Measurements from ENCODE around the gene CACNA2D3. TPM values are rescaled to one million over a fixed set of nuclear protein-coding genes. Genes with fewer than 3 reads are reported as not detected.

CACNA2D3 gene
- total RNA-seq, 1 donor from 2014 or later, result 0.17 TPM

DNA sequence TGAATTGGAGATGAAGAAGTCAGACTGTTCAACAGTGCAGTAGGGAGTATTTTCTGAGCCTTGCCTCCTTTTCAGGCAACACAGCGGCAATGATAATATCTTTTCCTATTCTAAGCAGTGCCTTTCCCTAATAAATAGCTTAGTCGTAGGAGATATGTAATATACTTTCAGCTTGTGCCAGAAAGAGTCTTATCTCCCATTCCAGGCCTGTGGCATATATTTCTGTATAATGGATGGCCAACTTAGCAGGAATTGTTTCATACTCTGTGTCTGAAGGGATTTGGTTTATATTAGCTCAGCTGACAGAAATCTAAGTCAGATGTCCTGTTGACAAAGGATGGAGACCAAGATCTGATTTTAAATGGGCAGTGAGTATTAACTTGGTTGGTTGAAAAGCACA, 397.1 kb downstream of the CACNA2D3 start:
- TF ChIP-seq, protein P1, sequence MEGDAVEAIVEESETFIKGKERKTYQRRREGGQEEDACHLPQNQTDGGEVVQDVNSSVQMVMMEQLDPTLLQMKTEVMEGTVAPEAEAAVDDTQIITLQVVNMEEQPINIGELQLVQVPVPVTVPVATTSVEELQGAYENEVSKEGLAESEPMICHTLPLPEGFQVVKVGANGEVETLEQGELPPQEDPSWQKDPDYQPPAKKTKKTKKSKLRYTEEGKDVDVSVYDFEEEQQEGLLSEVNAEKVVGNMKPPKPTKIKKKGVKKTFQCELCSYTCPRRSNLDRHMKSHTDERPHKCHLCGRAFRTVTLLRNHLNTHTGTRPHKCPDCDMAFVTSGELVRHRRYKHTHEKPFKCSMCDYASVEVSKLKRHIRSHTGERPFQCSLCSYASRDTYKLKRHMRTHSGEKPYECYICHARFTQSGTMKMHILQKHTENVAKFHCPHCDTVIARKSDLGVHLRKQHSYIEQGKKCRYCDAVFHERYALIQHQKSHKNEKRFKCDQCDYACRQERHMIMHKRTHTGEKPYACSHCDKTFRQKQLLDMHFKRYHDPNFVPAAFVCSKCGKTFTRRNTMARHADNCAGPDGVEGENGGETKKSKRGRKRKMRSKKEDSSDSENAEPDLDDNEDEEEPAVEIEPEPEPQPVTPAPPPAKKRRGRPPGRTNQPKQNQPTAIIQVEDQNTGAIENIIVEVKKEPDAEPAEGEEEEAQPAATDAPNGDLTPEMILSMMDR (IDR thresholded peaks at IDR 0.05; ENCODE audit: insufficient read depth, low read length, poor library complexity, severe bottlenecking), result no peak
- Histone ChIP-seq H3K27me3 (ENCODE audit: control insufficient read depth, insufficient read depth, low read length) (no peaks in the 10 kb centered on the region), H3K4me3 (ENCODE audit: low read depth, low read length) (no peak overlapping the region), H3K36me3 (ENCODE audit: control insufficient read depth, insufficient read depth, low read length) (no peaks in the 10 kb centered on the region)
- DNase-seq (ENCODE audit: low read depth), result no peak

DNA sequence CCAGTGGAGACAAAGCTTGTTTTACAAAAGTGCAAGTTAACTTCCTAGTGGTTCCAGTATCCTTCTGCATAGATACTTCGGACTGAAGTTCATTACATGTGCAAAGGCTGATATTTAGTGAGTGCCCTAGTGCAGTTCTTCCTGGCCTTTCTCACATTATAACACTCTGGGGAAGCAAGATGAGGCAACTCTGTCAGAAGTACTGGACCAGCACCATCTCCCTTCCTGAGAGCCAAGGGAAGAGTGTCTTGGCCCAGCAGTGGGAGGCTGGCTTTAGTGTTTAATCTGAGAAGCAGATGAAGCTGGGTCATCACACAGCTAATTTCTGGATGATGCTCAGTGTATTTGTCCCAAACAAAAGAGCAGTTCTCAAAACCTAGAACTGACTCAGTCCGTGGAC, 397.7 kb downstream of the CACNA2D3 start:
- Histone ChIP-seq H3K27me3 (ENCODE audit: control insufficient read depth, insufficient read depth, low read length) (no peaks in the 10 kb centered on the region), H3K4me3 (ENCODE audit: low read depth, low read length) (no peak overlapping the region), H3K36me3 (ENCODE audit: control insufficient read depth, insufficient read depth, low read length) (no peaks in the 10 kb centered on the region)
- no peak for DNase-seq (ENCODE audit: low read depth)
- TF ChIP-seq, protein P1 (IDR thresholded peaks at IDR 0.05; ENCODE audit: insufficient read depth, low read length, poor library complexity, severe bottlenecking), result no peak

DNA sequence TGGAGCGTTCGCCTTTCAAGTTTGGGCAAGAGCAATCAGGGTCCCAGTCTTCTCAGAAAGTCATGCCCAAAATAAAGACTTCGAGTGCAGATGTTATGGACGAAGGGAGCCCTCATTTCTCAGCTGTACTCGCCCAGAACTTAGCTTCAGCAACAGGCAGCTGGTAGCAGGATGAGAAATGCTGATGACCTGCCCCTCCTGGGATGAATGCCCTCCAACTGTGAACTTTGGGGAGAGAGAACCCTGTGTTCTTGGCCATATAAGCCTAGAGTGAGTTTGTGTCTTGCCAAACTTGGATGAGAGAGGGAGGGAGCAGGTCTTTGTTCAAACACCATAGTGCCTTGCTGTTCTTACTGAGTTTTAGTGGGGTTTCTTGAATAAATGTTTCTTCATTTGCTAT, 405.2 kb downstream of the CACNA2D3 start:
- H3K4me3 ChIP-seq (ENCODE audit: low read depth, low read length), result no peak overlapping the region

DNA sequence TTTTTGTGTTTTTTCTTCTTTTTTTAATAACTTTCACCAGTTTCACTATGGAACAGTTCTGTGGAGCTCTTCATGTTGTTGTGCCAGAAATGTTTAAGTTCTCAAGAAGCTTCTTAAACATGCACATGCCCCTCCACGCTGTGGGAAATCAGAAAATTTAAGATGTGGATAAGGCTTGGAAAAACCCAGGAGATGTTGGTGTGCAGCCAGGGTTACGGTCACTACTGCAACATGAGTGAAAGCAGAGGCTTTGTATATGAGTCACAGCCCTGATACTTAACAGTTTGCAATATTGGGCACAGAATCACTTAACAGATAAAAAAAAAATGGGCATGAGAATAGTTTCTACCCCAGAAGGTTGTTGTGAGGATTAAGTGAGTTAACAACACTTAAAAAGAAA, 405.6 kb downstream of the CACNA2D3 start:
- no peaks in the 10 kb centered on the region for H3K36me3 ChIP-seq (ENCODE audit: control insufficient read depth, insufficient read depth, low read length)
- H3K27me3 ChIP-seq (ENCODE audit: control insufficient read depth, insufficient read depth, low read length), result no peaks in the 10 kb centered on the region
- H3K4me3 ChIP-seq (ENCODE audit: low read depth, low read length), result no peak overlapping the region
- TF ChIP-seq, protein P1 (IDR thresholded peaks at IDR 0.05; ENCODE audit: insufficient read depth, low read length, poor library complexity, severe bottlenecking), result no peak
- no peak for DNase-seq (ENCODE audit: low read depth)

More for the DNA sequence above, 405.2 kb downstream of the CACNA2D3 start:
- DNase-seq (ENCODE audit: low read depth), result no peak
- TF ChIP-seq, protein P1 (IDR thresholded peaks at IDR 0.05; ENCODE audit: insufficient read depth, low read length, poor library complexity, severe bottlenecking), result no peak
- no peaks in the 10 kb centered on the region for H3K27me3 ChIP-seq (ENCODE audit: control insufficient read depth, insufficient read depth, low read length)
- H3K36me3 ChIP-seq (ENCODE audit: control insufficient read depth, insufficient read depth, low read length), result no peaks in the 10 kb centered on the region

DNA sequence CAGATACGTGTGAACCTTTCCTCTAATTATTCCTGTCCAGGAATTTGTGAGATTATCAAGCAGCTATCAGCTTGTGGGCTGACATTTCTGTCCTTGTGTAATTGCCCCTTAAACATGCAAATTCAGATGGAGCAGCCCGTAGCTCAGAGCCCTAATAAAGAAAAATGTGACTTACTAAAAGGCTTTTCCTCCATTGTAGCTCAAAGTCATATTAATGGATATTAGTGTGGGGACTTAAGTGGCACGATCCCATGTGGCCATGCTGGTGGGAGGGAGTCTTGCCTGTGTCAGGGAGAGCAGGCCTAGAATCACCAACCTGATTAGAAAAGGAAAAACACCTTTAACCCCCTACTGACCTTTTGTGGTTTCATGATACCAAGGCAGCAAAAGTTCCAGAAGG, 406.3 kb downstream of the CACNA2D3 start:
- H3K27me3 ChIP-seq (ENCODE audit: control insufficient read depth, insufficient read depth, low read length), result no peaks in the 10 kb centered on the region
- no peak overlapping the region for H3K4me3 ChIP-seq (ENCODE audit: low read depth, low read length)
- H3K36me3 ChIP-seq (ENCODE audit: control insufficient read depth, insufficient read depth, low read length), result no peaks in the 10 kb centered on the region
- no peak for DNase-seq (ENCODE audit: low read depth)
- TF ChIP-seq, protein P1 (IDR thresholded peaks at IDR 0.05; ENCODE audit: insufficient read depth, low read length, poor library complexity, severe bottlenecking), result no peak

DNA sequence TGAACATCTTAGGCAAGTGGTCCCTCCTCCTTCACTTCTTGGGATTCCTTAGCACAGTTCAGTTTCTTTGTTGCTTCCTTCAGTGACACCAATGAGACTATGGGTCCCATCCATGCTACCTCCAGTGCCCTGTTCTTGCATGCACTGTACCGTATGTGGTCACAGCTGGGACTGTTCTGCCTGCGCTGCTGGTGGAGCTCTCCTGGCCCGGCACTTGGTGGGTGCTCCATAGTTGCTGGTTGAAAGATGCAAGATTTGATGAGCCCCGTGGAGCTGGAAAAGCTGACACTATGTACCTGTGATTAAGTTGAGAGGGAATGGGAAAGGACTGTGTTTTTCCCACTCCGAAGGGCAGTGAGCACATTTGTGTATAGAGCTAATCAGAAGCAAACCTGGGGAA, 407.7 kb downstream of the CACNA2D3 start:
- DNase-seq (ENCODE audit: low read depth), result no peak
- H3K36me3 ChIP-seq (ENCODE audit: control insufficient read depth, insufficient read depth, low read length), result no peaks in the 10 kb centered on the region
- H3K4me3 ChIP-seq (ENCODE audit: low read depth, low read length), result no peak overlapping the region
- TF ChIP-seq, protein P1 (IDR thresholded peaks at IDR 0.05; ENCODE audit: insufficient read depth, low read length, poor library complexity, severe bottlenecking), result no peak
- no peaks in the 10 kb centered on the region for H3K27me3 ChIP-seq (ENCODE audit: control insufficient read depth, insufficient read depth, low read length)
